Thyroid gland (tissue), 4 donors: ENCODE results near the gene TBX18.

Source experiments
- CTCF ChIP-seq, 6 experiments: fragments of 200-600 bp in 3 of 6; fragments of 450-650 bp in 3 of 6; sonication (generic) in 3 of 6; IDR thresholded peaks; one replicate each; pipeline ENCODE4 v1.5.1; 2016 to 2019; ENCODE audit warnings: antibody characterized with exemption in 6 of 6, mild to moderate bottlenecking in 2 of 6, inconsistent platforms in 1 of 6, moderate library complexity in 1 of 6
- POLR2A ChIP-seq, 2 donors: fragments of 450-650 bp; IDR thresholded peaks; one replicate each; pipeline ENCODE4 v1.6.1; 2017; ENCODE audit warnings: antibody characterized with exemption in 2 of 2, mild to moderate bottlenecking in 2 of 2, moderate library complexity in 1 of 2

GRCh38 chr6:84740385-84740784 is 24.0 kb downstream of the TBX18 start:
- no peak for TF ChIP-seq CTCF (IDR thresholded peaks at IDR 0.05)
- TF ChIP-seq POLR2A (IDR thresholded peaks at IDR 0.05) = no peak
